ENCODE results near the gene NREP. TPM values are rescaled to one million over a fixed set of nuclear protein-coding genes. Genes with fewer than 3 reads are reported as not detected.

The NREP gene
- total RNA-seq, 1 experiment from 2014 or later, result 163 TPM

DNA sequence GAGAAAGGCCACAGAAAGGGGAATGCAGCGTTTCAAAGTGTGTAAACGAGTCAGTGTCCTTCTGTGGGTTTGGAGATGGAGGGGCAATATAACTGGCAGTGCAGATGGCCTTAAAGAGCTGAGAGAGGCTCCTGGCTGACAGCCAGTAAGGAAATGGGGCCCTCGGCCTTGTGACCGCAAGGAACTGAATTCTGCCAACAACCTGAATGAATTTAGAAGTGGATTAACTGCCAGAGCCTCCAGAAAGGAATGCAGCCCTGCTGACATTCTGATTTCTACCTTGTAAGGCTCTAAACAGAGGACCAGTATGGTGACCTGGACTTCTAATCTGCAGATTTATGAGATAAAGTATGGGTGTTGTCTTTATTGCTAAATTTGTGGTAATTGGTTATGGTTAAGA lies 17.5 kb upstream of the NREP start:
- Histone ChIP-seq H3K9me3 (ENCODE audit: control insufficient read depth, low read depth, low read length) (no peaks in the 10 kb centered on the region), H2AK5ac (ENCODE audit: insufficient read length, low read length) (no peak overlapping the region), H2BK5ac (ENCODE audit: insufficient read length, low read length) (no peak overlapping the region), H2BK15ac (ENCODE audit: low read depth, low read length) (no peak overlapping the region), H4K91ac (ENCODE audit: insufficient read length, low read depth, low read length) (no peak overlapping the region), H3K18ac (ENCODE audit: insufficient read length, low read depth, low read length) (no peak overlapping the region), H3K14ac (ENCODE audit: insufficient read depth, low read length) (0 out of 2 replicates have a peak overlapping the region, but pooled peaks have one; percentile 58), H3K27ac (ENCODE audit: insufficient read length, low read depth, low read length) (no peak overlapping the region), H3K4ac (ENCODE audit: low read depth, low read length) (no peak overlapping the region), H3K4me2 (ENCODE audit: insufficient read depth, insufficient read length, low read length) (no peak overlapping the region), H4K20me1 (ENCODE audit: control insufficient read depth, insufficient read depth, insufficient read length) (no peaks in the 10 kb centered on the region), H3K9ac (ENCODE audit: extremely low read depth, insufficient read length, low read length) (no peak overlapping the region), H3T11ph (ENCODE audit: low read length) (no peak overlapping the region), H3K23ac (ENCODE audit: insufficient read length, low read depth, low read length) (no peak overlapping the region), H3K23me2 (ENCODE audit: insufficient read length, low read depth, low read length, poor library complexity, severe bottlenecking) (no peaks in the 10 kb centered on the region), H3K4me1 (ENCODE audit: insufficient read depth, low read length) (peaks cover 3% of the 10 kb centered on the region; the same call in 1 of the 2 replicates), H4K5ac (ENCODE audit: insufficient read length, low read depth, low read length) (no peak overlapping the region), H4K8ac (replicated peaks; ENCODE audit: insufficient read length, low read depth, low read length) (no peak overlapping the region), H3K79me1 (ENCODE audit: insufficient read depth, low read depth, low read length, poor library complexity, severe bottlenecking) (no peaks in the 10 kb centered on the region), H2AFZ (ENCODE audit: low read length) (peak overlapping the region; percentile 99), H2BK120ac (ENCODE audit: low read depth, low read length, poor library complexity, severe bottlenecking) (no peak overlapping the region), H3K27me3 (ENCODE audit: insufficient read depth, low read length) (no peaks in the 10 kb centered on the region), H3K56ac (ENCODE audit: insufficient read length, low read depth, low read length) (no peak overlapping the region), H2BK20ac (ENCODE audit: low read depth, low read length, poor library complexity, severe bottlenecking) (no peak overlapping the region), H2BK12ac (ENCODE audit: insufficient read length, low read depth, low read length) (no peak overlapping the region), H3K79me2 (ENCODE audit: insufficient read depth, low read length) (no peaks in the 10 kb centered on the region)
- Mint-ChIP-seq H3K27me3 (ENCODE audit: low read depth) (no peaks in the 10 kb centered on the region; the same call in 1 of the 2 replicates), H3K27ac (peak overlapping the region; percentile 59 to 63 (median 63); a peak in 5 of 7 replicates), H3K4me1 (peaks cover 15 to 16% of the 10 kb centered on the region in 2 experiments), H3K9me3 (no peaks in the 10 kb centered on the region), H3K4me3 (no peak overlapping the region), H3K36me3 (ENCODE audit: insufficient read depth in 1 of 3, low read depth in 3 of 3) (no peaks in the 10 kb centered on the region)
- DNase-seq, result peak; percentile 45
- TF ChIP-seq, protein P1, sequence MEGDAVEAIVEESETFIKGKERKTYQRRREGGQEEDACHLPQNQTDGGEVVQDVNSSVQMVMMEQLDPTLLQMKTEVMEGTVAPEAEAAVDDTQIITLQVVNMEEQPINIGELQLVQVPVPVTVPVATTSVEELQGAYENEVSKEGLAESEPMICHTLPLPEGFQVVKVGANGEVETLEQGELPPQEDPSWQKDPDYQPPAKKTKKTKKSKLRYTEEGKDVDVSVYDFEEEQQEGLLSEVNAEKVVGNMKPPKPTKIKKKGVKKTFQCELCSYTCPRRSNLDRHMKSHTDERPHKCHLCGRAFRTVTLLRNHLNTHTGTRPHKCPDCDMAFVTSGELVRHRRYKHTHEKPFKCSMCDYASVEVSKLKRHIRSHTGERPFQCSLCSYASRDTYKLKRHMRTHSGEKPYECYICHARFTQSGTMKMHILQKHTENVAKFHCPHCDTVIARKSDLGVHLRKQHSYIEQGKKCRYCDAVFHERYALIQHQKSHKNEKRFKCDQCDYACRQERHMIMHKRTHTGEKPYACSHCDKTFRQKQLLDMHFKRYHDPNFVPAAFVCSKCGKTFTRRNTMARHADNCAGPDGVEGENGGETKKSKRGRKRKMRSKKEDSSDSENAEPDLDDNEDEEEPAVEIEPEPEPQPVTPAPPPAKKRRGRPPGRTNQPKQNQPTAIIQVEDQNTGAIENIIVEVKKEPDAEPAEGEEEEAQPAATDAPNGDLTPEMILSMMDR (conservative IDR thresholded peaks at IDR 0.05), result no peak
- no CpG with 5 or more reads among the region's 4 CpGs for WGBS (ENCODE audit: extremely low coverage, insufficient read length, low lambda C conversion rate)
